PC-9 (cell line): Measurements from ENCODE around the gene COQ8A. TPM values are rescaled to one million over a fixed set of nuclear protein-coding genes. Genes with fewer than 3 reads are reported as not detected.

ENCODE experiments used
- BruUV-seq: library from RNA; stranded (reverse); fragments of 400-500 nt; replicated peaks from 2 replicates; lab custom pipeline; 2021; lab: Mats Ljungman, UMichigan
- CTCF ChIA-PET: fragments of 300-600 bp; sonication (Branson Sonifier 250); formaldehyde crosslinking; loops from one replicate; lab custom pipeline; 2022; ENCODE audit warnings: antibody characterized with exemption; lab: Charles Lee
- POLR2A ChIA-PET: fragments of 300-600 bp; sonication (Branson Sonifier 250); formaldehyde crosslinking; loops from one replicate; lab custom pipeline; 2022; ENCODE audit warnings: antibody characterized with exemption; ENCODE audit not compliant: unreplicated experiment; lab: Charles Lee
- DNase-seq, 2 experiments: peaks; one replicate each; pipeline versions ENCODE4 v3.0.0 to v3.0.0-alpha.2; 2015 to 2022; ENCODE audit warnings: mixed read lengths in 1 of 2
- H2AFZ ChIP-seq: fragments of 200-600 bp; sonication (generic); 2 replicates; pipeline ENCODE4 v1.8.1; 2017; ENCODE audit warnings: antibody characterized with exemption
- H3F3A ChIP-seq: fragments of 200-600 bp; sonication (generic); 2 replicates; pipeline ENCODE4 v1.8.1; 2017; ENCODE audit warnings: antibody characterized with exemption, mild to moderate bottlenecking, low read depth; ENCODE audit not compliant: insufficient read depth
- H3K27ac ChIP-seq: fragments of 200-600 bp; sonication (generic); 2 replicates; pipeline ENCODE4 v1.6.1; 2016; ENCODE audit warnings: mixed run types
- H3K27me3 ChIP-seq: fragments of 200-600 bp; sonication (generic); 2 replicates; pipeline ENCODE4 v1.6.1; 2016; ENCODE audit warnings: low read depth, mixed run types; ENCODE audit not compliant: insufficient read depth
- H3K36me3 ChIP-seq: fragments of 200-600 bp; sonication (generic); 2 replicates; pipeline ENCODE4 v1.6.1; 2016; ENCODE audit warnings: low read depth, mixed run types
- H3K4me1 ChIP-seq: fragments of 200-600 bp; sonication (generic); replicated peaks from 2 replicates; pipeline ENCODE4 v1.6.1; 2016; ENCODE audit warnings: mixed run types; ENCODE audit not compliant: insufficient read depth
- H3K4me2 ChIP-seq: fragments of 200-600 bp; sonication (generic); 2 replicates; pipeline ENCODE4 v1.6.1; 2017; ENCODE audit warnings: mixed run types
- H3K4me3 ChIP-seq: fragments of 200-600 bp; sonication (generic); 2 replicates; pipeline ENCODE4 v1.6.1; 2016; ENCODE audit warnings: mixed run types
- H3K79me2 ChIP-seq: fragments of 200-600 bp; sonication (generic); 2 replicates; pipeline ENCODE4 v1.6.1; 2017; ENCODE audit warnings: low read depth, mixed run types
- H3K9me2 ChIP-seq: fragments of 200-600 bp; sonication (generic); 2 replicates; pipeline ENCODE4 v1.8.1; 2017; ENCODE audit warnings: mild to moderate bottlenecking; ENCODE audit not compliant: insufficient read depth
- H3K9me3 ChIP-seq: fragments of 200-600 bp; sonication (generic); 2 replicates; pipeline ENCODE4 v1.8.1; 2016; ENCODE audit warnings: low read depth; ENCODE audit not compliant: insufficient read depth
- H4K20me1 ChIP-seq: fragments of 200-600 bp; sonication (generic); 2 replicates; pipeline ENCODE4 v1.8.1; 2017; ENCODE audit not compliant: insufficient read depth
- CTCF ChIP-seq: fragments of 200-600 bp; sonication (generic); conservative IDR thresholded peaks from 2 replicates; pipeline ENCODE4 v1.6.1; 2017; ENCODE audit warnings: mixed run types, antibody characterized with exemption, mild to moderate bottlenecking, moderate library complexity
- EZH2 ChIP-seq: fragments of 200-600 bp; sonication (generic); IDR thresholded peaks from 2 replicates; pipeline ENCODE4 v1.8.0; 2017; ENCODE audit warnings: antibody characterized with exemption, low read depth
- intact Hi-C: fragments of 100-400 bp; cut with micrococcal nuclease; formaldehyde crosslinking; loops from one replicate; pipeline ENCODE4 v1.10.0; 2022; ENCODE audit not compliant: unreplicated experiment
- total RNA-seq: library from RNA; stranded (reverse); gene quantifications from 2 replicates; pipeline ENCODE4 v1.2.3, GENCODE V29; 2021

COQ8A gene
- total RNA-seq, 1 experiment from 2014 or later: 32.9 TPM

- Histone ChIP-seq H3K27ac (no peak overlapping the region), H4K20me1 (no peaks in the 10 kb centered on the region), H3K4me1 (no peaks in the 10 kb centered on the region), H3K36me3 (no peaks in the 10 kb centered on the region; the same call in 1 of the 2 replicates), H3F3A (no peaks in the 10 kb centered on the region), H3K27me3 (no peaks in the 10 kb centered on the region), H3K9me2 (no peaks in the 10 kb centered on the region), H3K4me3 (no peak overlapping the region), H3K9me3 (no peaks in the 10 kb centered on the region), H3K79me2 (no peaks in the 10 kb centered on the region), H2AFZ (no peak overlapping the region), H3K4me2 (no peak overlapping the region)
- BruUV-seq: no TSS peak
- TF ChIP-seq CTCF (no peak), EZH2 (no peak)
- intact Hi-C loops: no loop called here
- no peak for DNase-seq
- CTCF ChIA-PET: interaction anchor here (0.6 kb wide), 1 partner anchor 932 kb away, joined by 3 read pairs; no protein-coding TSS in a partner anchor
- POLR2A ChIA-PET: no interaction called here
These were observed 39.0 kb downstream of the COQ8A start for GRCh38 chr1:226979115-226979516.

DNA sequence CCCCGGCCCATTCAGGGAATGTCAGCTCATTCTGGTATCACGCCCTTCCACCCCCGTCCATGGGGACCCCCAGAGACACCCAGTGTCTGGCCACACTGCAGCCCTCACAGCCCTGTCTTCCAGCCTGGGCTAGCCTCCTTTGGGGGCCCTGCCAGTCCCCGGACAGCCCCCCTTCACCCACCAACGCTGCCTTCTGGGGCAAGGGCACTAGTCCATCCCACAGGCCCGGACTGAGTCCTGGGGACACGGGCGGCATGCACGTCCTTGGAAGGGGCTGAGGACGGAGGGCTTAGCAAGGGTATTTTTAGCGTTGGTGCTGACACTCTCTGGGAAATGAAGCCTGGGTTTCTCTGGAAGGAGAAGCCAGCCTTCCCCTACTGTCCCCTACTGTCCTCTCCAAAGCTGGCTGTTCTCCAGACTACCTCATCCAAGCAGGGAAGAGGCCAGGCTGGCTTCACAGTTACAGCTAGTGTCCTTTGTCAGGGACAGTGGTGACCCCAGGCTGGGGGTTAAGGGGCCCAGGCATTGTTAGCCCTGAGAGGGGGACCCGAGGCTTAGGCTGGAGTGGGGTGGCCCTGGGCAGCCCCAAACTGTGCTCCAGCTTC lies 39.5 kb downstream of the COQ8A start:
- no peaks in the 10 kb centered on the region for H3K79me2 ChIP-seq
- no TSS peak for BruUV-seq
- no peaks in the 10 kb centered on the region; the same call in 1 of the 2 replicates for H3K36me3 ChIP-seq
- TF ChIP-seq EZH2 (no peak), CTCF (no peak)
- H3K4me1 ChIP-seq: no peaks in the 10 kb centered on the region
- no peak overlapping the region for H3K27ac ChIP-seq
- H3K4me2 ChIP-seq: no peak overlapping the region
- H3F3A ChIP-seq: no peaks in the 10 kb centered on the region
- no peaks in the 10 kb centered on the region for H3K9me3 ChIP-seq
- intact Hi-C loops: loop anchor here (10.0 kb wide), 1 partner anchor 355 kb away; no protein-coding TSS in a partner anchor
- no peak for DNase-seq
- no peaks in the 10 kb centered on the region for H3K27me3 ChIP-seq
- H4K20me1 ChIP-seq: no peaks in the 10 kb centered on the region
- H3K9me2 ChIP-seq: no peaks in the 10 kb centered on the region
- ChIA-PET POLR2A (no interaction called here), CTCF (interaction anchor here (0.6 kb wide), 1 partner anchor 932 kb away, joined by 3 read pairs; no protein-coding TSS in a partner anchor)
- no peak overlapping the region for H2AFZ ChIP-seq
- no peak overlapping the region for H3K4me3 ChIP-seq

DNA sequence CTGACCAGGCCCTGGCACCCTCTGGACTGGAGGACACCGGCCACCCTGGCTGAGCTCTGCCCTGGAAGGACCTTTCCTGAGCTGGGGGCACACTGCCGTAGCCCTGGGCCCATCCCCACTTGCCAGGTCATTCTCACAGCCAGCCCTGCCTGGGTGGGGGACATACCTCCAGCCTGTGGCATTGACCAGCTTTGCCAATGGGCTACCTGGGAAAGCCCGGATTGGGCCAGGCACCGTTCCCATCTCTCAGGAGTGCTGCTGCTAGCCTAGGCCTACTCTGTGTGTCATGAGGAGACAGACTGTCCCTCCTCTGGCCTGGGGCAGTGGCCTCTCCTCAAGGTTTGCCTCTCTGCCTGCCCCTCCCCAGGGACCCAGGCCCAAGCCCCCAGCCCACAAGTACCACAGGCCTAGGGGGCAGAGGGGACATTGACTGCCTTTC lies 40.0 kb downstream of the COQ8A start:
- Histone ChIP-seq H2AFZ (no peak overlapping the region), H3F3A (no peaks in the 10 kb centered on the region), H3K79me2 (no peaks in the 10 kb centered on the region), H3K9me2 (no peaks in the 10 kb centered on the region), H3K36me3 (no peaks in the 10 kb centered on the region), H3K27ac (no peak overlapping the region), H3K4me3 (no peak overlapping the region), H3K27me3 (no peaks in the 10 kb centered on the region), H3K9me3 (no peaks in the 10 kb centered on the region), H4K20me1 (no peaks in the 10 kb centered on the region), H3K4me2 (no peak overlapping the region), H3K4me1 (no peaks in the 10 kb centered on the region)
- TF ChIP-seq EZH2 (no peak), CTCF (no peak)
- ChIA-PET POLR2A (no interaction called here), CTCF (no interaction called here)
- no TSS peak for BruUV-seq
- intact Hi-C loops: loop anchor here (10.0 kb wide), 1 partner anchor 355 kb away; no protein-coding TSS in a partner anchor
- DNase-seq: no peak
